ENCODE measurements around the gene LUC7L. TPM values are rescaled to one million over a fixed set of nuclear protein-coding genes. Genes with fewer than 3 reads are reported as not detected.

Gene LUC7L
- total and polyA plus RNA-seq, 10 of the 15 experiments (the other 5 are each of a cell fraction or from before 2014, with no cell fraction given), result 2.3 to 59.6 (median 44.1) TPM

- Histone ChIP-seq H2AFZ (ENCODE audit: control insufficient read depth, low read depth, low read length) (no peak overlapping the region), H3K4me3 (no peak overlapping the region), H3K4me1 (ENCODE audit: control insufficient read depth, insufficient read depth, low read length) (no peaks in the 10 kb centered on the region), H3K9me3 (replicated peaks; ENCODE audit: control insufficient read depth, insufficient read depth, low read length) (no peaks in the 10 kb centered on the region), H3K9ac (ENCODE audit: control insufficient read depth, insufficient read depth, low read length) (no peak overlapping the region), H3K79me2 (ENCODE audit: control insufficient read depth, insufficient read depth, low read length) (no peaks in the 10 kb centered on the region), H3K4me2 (ENCODE audit: control insufficient read depth, insufficient read depth) (no peak overlapping the region), H4K20me1 (ENCODE audit: control insufficient read depth, insufficient read depth) (no peaks in the 10 kb centered on the region), H3K27ac (ENCODE audit: control insufficient read depth, insufficient read depth) (no peak overlapping the region), H3K27me3 (replicated peaks in 1 of 2; ENCODE audit: control insufficient read depth in 2 of 2, insufficient read depth in 2 of 2, low read length in 1 of 2) (no peaks in the 10 kb centered on the region), H3K36me3 (ENCODE audit: control insufficient read depth in 2 of 2, insufficient read depth in 2 of 2, low read length in 1 of 2) (peaks cover 0 to under 1% of the 10 kb centered on the region in 2 experiments; a peak in 1 of 4 replicates)
- in situ Hi-C loops (cut with MboI), result no loop called here
- BruUV-seq (replicated peaks), result no TSS peak
- ChIA-PET SMC1A (ENCODE audit: uncharacterized antibody, unreplicated experiment) (no interaction called here), RAD21 (ENCODE audit: unreplicated experiment) (no interaction called here), POLR2A (no interaction called here), CTCF (no interaction called here)
- whole genome bisulfite sequencing (ENCODE audit: insufficient coverage, insufficient replicate concordance, low lambda C conversion rate, missing lambda C conversion rate), result 83% methylated on average over 28 of the region's 28 CpGs
- ATAC-seq (no peak), DNase-seq (ENCODE audit: low read depth, low spot score) (no peak), FAIRE-seq (no peak)
- intact Hi-C loops (cut with micrococcal nuclease; ENCODE audit: unreplicated experiment), result no loop called here
- TF ChIP-seq SP1 (IDR thresholded peaks at IDR 0.05; ENCODE audit: low read depth, low read length) (no peak), POLR2AphosphoS5 (IDR thresholded peaks at IDR 0.05; ENCODE audit: low read length) (no peak), ZNF384 (IDR thresholded peaks at IDR 0.05; ENCODE audit: borderline replicate concordance, low read depth, low read length) (no peak)
- TF ChIP-seq, protein P1, sequence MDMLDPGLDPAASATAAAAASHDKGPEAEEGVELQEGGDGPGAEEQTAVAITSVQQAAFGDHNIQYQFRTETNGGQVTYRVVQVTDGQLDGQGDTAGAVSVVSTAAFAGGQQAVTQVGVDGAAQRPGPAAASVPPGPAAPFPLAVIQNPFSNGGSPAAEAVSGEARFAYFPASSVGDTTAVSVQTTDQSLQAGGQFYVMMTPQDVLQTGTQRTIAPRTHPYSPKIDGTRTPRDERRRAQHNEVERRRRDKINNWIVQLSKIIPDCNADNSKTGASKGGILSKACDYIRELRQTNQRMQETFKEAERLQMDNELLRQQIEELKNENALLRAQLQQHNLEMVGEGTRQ (IDR thresholded peaks at IDR 0.05; ENCODE audit: borderline replicate concordance, low read depth, low read length), result no peak
Measured at GRCh38 chr16:261031-261691, 31.9 kb upstream of the LUC7L start.

GRCh38 chr16:260326-260725 is 31.1 kb upstream of the LUC7L start:
- Histone ChIP-seq H3K4me1 (ENCODE audit: control insufficient read depth, insufficient read depth, low read length) (no peaks in the 10 kb centered on the region), H3K9me3 (replicated peaks; ENCODE audit: control insufficient read depth, insufficient read depth, low read length) (no peaks in the 10 kb centered on the region), H3K4me3 (no peak overlapping the region), H3K27me3 (replicated peaks in 1 of 2; ENCODE audit: control insufficient read depth in 2 of 2, insufficient read depth in 2 of 2, low read length in 1 of 2) (no peaks in the 10 kb centered on the region), H2AFZ (ENCODE audit: control insufficient read depth, low read depth, low read length) (no peak overlapping the region), H3K79me2 (ENCODE audit: control insufficient read depth, insufficient read depth, low read length) (no peaks in the 10 kb centered on the region), H3K4me2 (ENCODE audit: control insufficient read depth, insufficient read depth) (no peak overlapping the region), H3K36me3 (ENCODE audit: control insufficient read depth in 2 of 2, insufficient read depth in 2 of 2, low read length in 1 of 2) (peaks cover 0 to 4% of the 10 kb centered on the region in 2 experiments; a peak in 1 of 4 replicates), H4K20me1 (ENCODE audit: control insufficient read depth, insufficient read depth) (no peaks in the 10 kb centered on the region), H3K27ac (ENCODE audit: control insufficient read depth, insufficient read depth) (no peak overlapping the region), H3K9ac (ENCODE audit: control insufficient read depth, insufficient read depth, low read length) (no peak overlapping the region)
- ATAC-seq, result no peak
- ChIA-PET RAD21 (ENCODE audit: unreplicated experiment) (no interaction called here), POLR2A (no interaction called here), CTCF (no interaction called here), SMC1A (ENCODE audit: uncharacterized antibody, unreplicated experiment) (no interaction called here)
- intact Hi-C loops (cut with micrococcal nuclease; ENCODE audit: unreplicated experiment), result no loop called here
- 88% methylated on average over 18 of the region's 19 CpGs for WGBS (ENCODE audit: insufficient coverage, insufficient replicate concordance, low lambda C conversion rate, missing lambda C conversion rate)
- DNase-seq (ENCODE audit: low read depth, low spot score), result no peak
- no peak for FAIRE-seq
- in situ Hi-C loops (cut with MboI), result no loop called here
- BruUV-seq (replicated peaks), result no TSS peak
- TF ChIP-seq NFXL1 (IDR thresholded peaks at IDR 0.05; ENCODE audit: borderline replicate concordance), result no peak
- no peak for TF ChIP-seq MEF2B (IDR thresholded peaks at IDR 0.05; ENCODE audit: partially characterized antibody, poor library complexity, severe bottlenecking)
- TF ChIP-seq PAX5 (IDR thresholded peaks at IDR 0.05; ENCODE audit: borderline replicate concordance, low read depth, low read length), result no peak
- TF ChIP-seq ASH2L (IDR thresholded peaks at IDR 0.05; ENCODE audit: borderline replicate concordance, low read depth), result no peak
- no peak for TF ChIP-seq BACH1 (IDR thresholded peaks at IDR 0.05; ENCODE audit: borderline replicate concordance)
- no peak for TF ChIP-seq SIN3A (IDR thresholded peaks at IDR 0.05; ENCODE audit: low read depth, low read length)
- TF ChIP-seq RB1 (IDR thresholded peaks at IDR 0.05; ENCODE audit: borderline replicate concordance), result no peak
- TF ChIP-seq E2F8 (IDR thresholded peaks at IDR 0.05; ENCODE audit: low read depth, partially characterized antibody), result no peak
- TF ChIP-seq KLF5 (IDR thresholded peaks at IDR 0.05; ENCODE audit: partially characterized antibody), result no peak
- TF ChIP-seq RFX5 (IDR thresholded peaks at IDR 0.05; ENCODE audit: low read depth, low read length), result no peak
- TF ChIP-seq NFYA (IDR thresholded peaks at IDR 0.05; ENCODE audit: borderline replicate concordance, low read depth, low read length), result no peak
